Mesothelial cell of epicardium (in vitro differentiated cells): ENCODE data around the gene HPCAL1. TPM values are rescaled to one million over a fixed set of nuclear protein-coding genes. Genes with fewer than 3 reads are reported as not detected.

Source experiments
- DNase-seq, 2 experiments: peaks; one replicate each; pipeline ENCODE4 v3.0.0; 2021; ENCODE audit warnings: low spot score in 2 of 2; ENCODE audit not compliant: unreplicated experiment in 2 of 2
- H3K27ac Mint-ChIP-seq: 2 replicates; pipeline ENCODE4 v1.8.0; 2021; ENCODE audit warnings: mixed read lengths
- H3K27me3 Mint-ChIP-seq: 2 replicates; pipeline ENCODE4 v1.8.0; 2021; ENCODE audit warnings: low read depth, mixed read lengths
- H3K36me3 Mint-ChIP-seq: 2 replicates; pipeline ENCODE4 v1.8.0; 2021; ENCODE audit warnings: mixed read lengths
- H3K4me1 Mint-ChIP-seq: 2 replicates; pipeline ENCODE4 v1.8.0; 2021; ENCODE audit warnings: mixed read lengths
- H3K4me3 Mint-ChIP-seq: 2 replicates; pipeline ENCODE4 v1.8.0; 2021; ENCODE audit warnings: mild to moderate bottlenecking, moderate library complexity, mixed read lengths
- H3K9me3 Mint-ChIP-seq: 2 replicates; pipeline ENCODE4 v1.8.0; 2021; ENCODE audit warnings: mixed read lengths
- CTCF ChIP-seq: fragments of 200-600 bp; sonication (generic); IDR thresholded peaks from one replicate; pipeline ENCODE4 v1.5.0; 2021; ENCODE audit warnings: antibody characterized with exemption; ENCODE audit not compliant: unreplicated experiment
- total RNA-seq: library from RNA; stranded (reverse); gene quantifications from 3 replicates; pipeline ENCODE4 v1.2.1, GENCODE V29; 2021

HPCAL1 gene
- total RNA-seq, 1 donor from 2014 or later, result 17.5 TPM

- H3K4me3 Mint-ChIP-seq, result no peak overlapping the region
- peaks cover 6% of the 10 kb centered on the region for H3K36me3 Mint-ChIP-seq
- H3K27ac Mint-ChIP-seq, result peak overlapping the region; percentile 80
- TF ChIP-seq CTCF, result no peak
- no peaks in the 10 kb centered on the region for H3K9me3 Mint-ChIP-seq
- H3K27me3 Mint-ChIP-seq, result no peaks in the 10 kb centered on the region
- DNase-seq, result no peak
- peaks cover 9% of the 10 kb centered on the region for H3K4me1 Mint-ChIP-seq
These were observed 121.3 kb downstream of the HPCAL1 start for GRCh38 chr2:10424051-10424450.

- H3K4me1 Mint-ChIP-seq, result peaks cover 9% of the 10 kb centered on the region
- DNase-seq, result no peak
These were observed 122.3 kb downstream of the HPCAL1 start for GRCh38 chr2:10424916-10425505.

GRCh38 chr2:10425699-10426098 lies 123.0 kb downstream of the HPCAL1 start:
- Mint-ChIP-seq H3K36me3 (peaks cover 4% of the 10 kb centered on the region), H3K4me1 (peaks cover 9% of the 10 kb centered on the region), H3K4me3 (no peak overlapping the region), H3K9me3 (no peaks in the 10 kb centered on the region), H3K27me3 (no peaks in the 10 kb centered on the region), H3K27ac (no peak overlapping the region)
- TF ChIP-seq CTCF, result no peak
- DNase-seq, result no peak

More at GRCh38 chr2:10424916-10425505, 122.3 kb downstream of the HPCAL1 start:
- H3K27ac Mint-ChIP-seq, result no peak overlapping the region
- H3K36me3 Mint-ChIP-seq, result peaks cover 4% of the 10 kb centered on the region
- no peak for TF ChIP-seq CTCF
- H3K4me3 Mint-ChIP-seq, result no peak overlapping the region
- H3K27me3 Mint-ChIP-seq, result no peaks in the 10 kb centered on the region
- H3K9me3 Mint-ChIP-seq, result no peaks in the 10 kb centered on the region

- Mint-ChIP-seq H3K27ac (peak overlapping the region; percentile 51), H3K36me3 (peaks cover 4% of the 10 kb centered on the region), H3K27me3 (peaks cover under 1% of the 10 kb centered on the region), H3K4me3 (no peak overlapping the region), H3K9me3 (no peaks in the 10 kb centered on the region), H3K4me1 (peaks cover 9% of the 10 kb centered on the region)
- DNase-seq, result no peak
- TF ChIP-seq CTCF, result no peak
These were observed 124.3 kb downstream of the HPCAL1 start for GRCh38 chr2:10426726-10427617.

- Mint-ChIP-seq H3K9me3 (no peaks in the 10 kb centered on the region), H3K27me3 (peaks cover 3% of the 10 kb centered on the region), H3K4me1 (peaks cover 9% of the 10 kb centered on the region), H3K4me3 (no peak overlapping the region), H3K36me3 (peaks cover 4% of the 10 kb centered on the region), H3K27ac (peak overlapping the region; percentile 51)
- no peak for TF ChIP-seq CTCF
- no peak for DNase-seq
These were observed 124.9 kb downstream of the HPCAL1 start for GRCh38 chr2:10427618-10427949.
